GM12801 (cell line): ENCODE data around the gene PRPF40A.

Experiments used
- CTCF ChIP-seq: IDR thresholded peaks from one replicate; pipeline ENCODE4 v1.5.1; 2011; ENCODE audit warnings: control low read depth; ENCODE audit not compliant: insufficient read length; ENCODE audit errors: extremely low read depth

The PRPF40A gene

DNA sequence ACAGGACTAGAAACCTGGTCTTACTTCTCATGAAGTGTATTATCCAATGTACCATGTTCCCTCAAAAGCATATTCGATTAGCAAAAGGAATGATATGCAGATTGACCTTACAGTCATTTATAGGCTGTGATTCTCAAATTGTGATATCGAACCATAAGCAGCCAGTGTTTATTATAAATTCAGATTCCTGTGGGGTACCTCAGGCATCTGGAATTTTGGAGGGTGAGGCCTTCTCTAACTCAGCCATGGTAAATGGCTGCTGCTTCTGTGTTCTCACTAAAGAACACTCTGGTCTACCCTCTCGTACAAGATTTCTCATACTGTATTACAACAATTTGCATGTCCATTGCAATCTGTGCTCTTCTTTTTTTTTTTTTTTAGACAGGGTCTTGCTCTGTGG, 84.5 kb downstream of the PRPF40A start:
- TF ChIP-seq CTCF: no peak

DNA sequence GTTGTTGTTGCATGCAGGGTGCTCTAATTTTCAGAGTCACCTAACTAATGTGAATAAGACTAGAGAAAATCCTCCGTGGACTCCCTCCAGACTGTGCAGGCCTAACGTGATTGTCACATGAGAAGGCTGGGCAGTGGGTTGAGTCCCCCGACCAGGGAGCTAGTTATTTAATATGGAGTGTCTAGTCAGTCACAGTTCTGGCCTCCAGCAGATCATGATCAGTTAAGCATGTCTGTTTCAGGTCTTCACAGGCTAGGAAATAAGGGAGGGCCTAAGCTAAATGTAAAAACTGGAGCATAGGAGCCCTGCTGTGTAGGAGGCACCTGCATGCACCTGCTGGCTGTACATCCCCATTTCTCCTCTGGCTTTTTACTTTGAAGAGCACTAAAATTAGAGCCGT, 86.8 kb downstream of the PRPF40A start:
- TF ChIP-seq CTCF: no peak

GRCh38 chr2:152629202-152629601, 88.1 kb downstream of the PRPF40A start:
- no peak for TF ChIP-seq CTCF

DNA sequence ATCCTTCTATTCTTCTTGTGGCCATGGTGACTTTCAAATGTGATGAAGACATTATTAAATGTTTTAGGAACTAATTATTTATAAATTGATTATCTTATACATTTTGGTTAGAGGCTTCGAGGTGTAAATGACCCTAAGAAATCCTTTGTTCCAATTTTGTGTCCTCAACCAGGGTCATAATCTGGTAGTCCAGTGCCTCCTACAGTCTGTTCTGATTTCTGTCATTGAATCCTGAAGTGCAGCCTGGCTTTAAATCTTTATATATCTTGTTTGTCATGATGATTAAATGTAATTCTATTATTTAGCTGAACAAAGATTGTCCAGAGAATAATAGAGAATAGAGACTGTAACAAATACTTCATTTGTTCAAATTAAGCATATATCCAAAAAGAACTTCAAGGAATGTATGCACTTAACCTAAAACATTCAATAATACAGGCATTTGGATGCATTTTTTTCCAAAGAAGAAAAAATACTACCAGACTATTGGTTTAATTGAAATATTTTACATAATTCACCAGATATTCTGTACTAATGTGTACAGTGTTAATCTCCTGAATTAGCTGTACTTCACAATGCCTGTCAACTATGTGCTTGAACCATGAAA, 89.8 kb downstream of the PRPF40A start:
- no peak for TF ChIP-seq CTCF

- no peak for TF ChIP-seq CTCF
Measured at GRCh38 chr2:152626911-152627339, 90.3 kb downstream of the PRPF40A start.

- no peak for TF ChIP-seq CTCF
Measured at GRCh38 chr2:152624805-152625204, 92.5 kb downstream of the PRPF40A start.

DNA sequence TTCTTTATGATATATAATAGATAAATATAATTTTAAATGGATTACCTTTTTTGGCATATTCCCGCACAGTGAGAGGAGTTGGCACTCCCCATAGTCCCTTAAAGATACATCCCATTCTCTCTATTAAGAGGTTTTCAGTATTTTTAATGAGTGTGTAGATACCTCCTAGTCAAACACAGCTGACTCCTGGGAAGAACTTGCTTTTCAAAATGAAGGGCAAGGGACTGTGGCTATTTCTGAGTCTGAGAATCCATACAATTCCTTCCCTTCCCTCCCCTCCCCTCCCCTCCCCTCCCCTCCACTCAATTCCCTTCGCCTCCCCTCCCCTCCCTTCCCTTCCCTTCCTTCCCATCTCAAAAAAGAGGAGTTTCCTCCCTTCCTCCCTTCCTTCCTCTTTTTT, 93.5 kb downstream of the PRPF40A start:
- TF ChIP-seq CTCF: no peak

DNA sequence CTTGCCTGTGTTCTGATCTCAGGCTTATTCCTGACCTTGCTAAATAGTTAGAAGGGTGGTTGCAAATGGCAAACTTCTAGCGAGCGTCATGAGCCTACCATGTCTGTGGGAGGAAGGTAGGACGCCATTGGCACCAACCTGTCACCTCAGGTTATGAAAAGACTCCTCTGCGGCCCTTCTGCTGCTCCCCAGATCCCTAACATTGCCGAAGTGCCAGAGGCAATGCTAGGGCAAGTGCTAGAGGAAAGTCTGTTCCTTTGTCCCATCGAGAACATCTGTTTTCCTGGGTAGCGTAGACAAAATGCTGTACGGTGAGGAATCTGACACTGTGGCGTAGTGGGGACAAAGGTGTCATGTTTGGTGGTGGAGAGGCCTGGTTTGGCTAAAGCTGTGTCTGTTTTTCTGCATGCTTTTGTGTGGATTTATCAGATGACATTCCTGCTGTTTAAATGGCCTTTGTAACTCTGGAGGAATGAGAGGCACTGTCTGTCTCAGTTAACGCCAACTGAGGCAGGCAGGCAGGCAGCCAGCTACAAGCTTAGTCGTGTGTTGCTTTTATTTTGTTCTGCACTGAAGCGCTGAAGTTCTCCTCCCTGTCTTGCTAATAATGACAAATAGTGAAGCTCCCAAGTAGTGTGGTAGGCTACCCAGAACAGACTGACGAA, 94.1 kb downstream of the PRPF40A start:
- TF ChIP-seq CTCF: no peak
